WI38 (cell line): Measurements from ENCODE around the gene CREM.

Experiments
- H3K4me3 ChIP-seq: 2 replicates; pipeline ENCODE4 v1.5.1; 2011; ENCODE audit warnings: low read depth, mild to moderate bottlenecking, control low read depth, low read length
- TF ChIP-seq, protein P1 (sequence below): IDR thresholded peaks from 2 replicates; pipeline ENCODE4 v1.5.1; 2012; ENCODE audit warnings: low read depth, mild to moderate bottlenecking, control low read depth, low read length

CREM gene

DNA sequence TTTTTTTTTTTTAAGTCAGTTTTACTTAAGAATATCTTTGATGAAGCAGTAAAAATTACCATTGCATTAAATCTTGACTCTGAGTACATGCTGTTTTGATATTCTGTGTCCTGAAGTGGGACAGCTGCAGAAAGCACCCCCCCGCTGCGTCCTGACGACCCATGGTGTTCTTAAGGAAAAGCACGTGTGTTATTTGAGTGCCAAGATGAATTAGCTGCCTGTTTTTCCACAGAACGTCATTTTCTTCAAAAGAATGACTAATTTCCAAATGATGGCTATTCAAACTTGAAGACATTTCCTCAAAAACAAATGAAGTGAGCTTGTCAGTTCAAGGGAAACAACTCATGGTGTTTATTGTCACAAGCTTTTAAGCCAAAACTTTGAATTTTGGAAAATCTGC lies 45.9 kb downstream of the CREM start:
- no peak overlapping the region for H3K4me3 ChIP-seq
- TF ChIP-seq, protein P1, sequence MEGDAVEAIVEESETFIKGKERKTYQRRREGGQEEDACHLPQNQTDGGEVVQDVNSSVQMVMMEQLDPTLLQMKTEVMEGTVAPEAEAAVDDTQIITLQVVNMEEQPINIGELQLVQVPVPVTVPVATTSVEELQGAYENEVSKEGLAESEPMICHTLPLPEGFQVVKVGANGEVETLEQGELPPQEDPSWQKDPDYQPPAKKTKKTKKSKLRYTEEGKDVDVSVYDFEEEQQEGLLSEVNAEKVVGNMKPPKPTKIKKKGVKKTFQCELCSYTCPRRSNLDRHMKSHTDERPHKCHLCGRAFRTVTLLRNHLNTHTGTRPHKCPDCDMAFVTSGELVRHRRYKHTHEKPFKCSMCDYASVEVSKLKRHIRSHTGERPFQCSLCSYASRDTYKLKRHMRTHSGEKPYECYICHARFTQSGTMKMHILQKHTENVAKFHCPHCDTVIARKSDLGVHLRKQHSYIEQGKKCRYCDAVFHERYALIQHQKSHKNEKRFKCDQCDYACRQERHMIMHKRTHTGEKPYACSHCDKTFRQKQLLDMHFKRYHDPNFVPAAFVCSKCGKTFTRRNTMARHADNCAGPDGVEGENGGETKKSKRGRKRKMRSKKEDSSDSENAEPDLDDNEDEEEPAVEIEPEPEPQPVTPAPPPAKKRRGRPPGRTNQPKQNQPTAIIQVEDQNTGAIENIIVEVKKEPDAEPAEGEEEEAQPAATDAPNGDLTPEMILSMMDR, result no peak

DNA sequence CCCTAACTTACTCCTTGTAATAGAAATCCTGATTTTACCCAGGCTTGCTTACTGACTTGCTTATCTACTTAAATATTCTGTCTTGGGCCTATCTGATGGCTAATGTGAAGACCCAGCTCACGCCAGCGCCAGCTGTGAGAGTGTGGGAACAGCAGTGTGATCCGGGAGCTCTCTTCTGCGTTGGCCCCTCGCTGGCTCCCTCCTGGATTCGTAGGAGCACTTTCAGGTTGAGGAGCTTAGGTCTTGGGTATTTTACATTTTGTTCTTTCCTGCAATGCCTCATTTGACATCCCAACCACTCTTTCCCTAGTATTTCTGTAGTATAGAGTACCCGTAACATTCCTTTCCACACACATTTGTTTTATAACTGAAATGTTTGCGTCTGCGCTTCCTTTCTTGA lies 51.7 kb downstream of the CREM start:
- no peak overlapping the region for H3K4me3 ChIP-seq
- TF ChIP-seq, protein P1, result no peak

GRCh38 chr10:35182631-35183510 lies 56.2 kb downstream of the CREM start:
- TF ChIP-seq, protein P1, result no peak

DNA sequence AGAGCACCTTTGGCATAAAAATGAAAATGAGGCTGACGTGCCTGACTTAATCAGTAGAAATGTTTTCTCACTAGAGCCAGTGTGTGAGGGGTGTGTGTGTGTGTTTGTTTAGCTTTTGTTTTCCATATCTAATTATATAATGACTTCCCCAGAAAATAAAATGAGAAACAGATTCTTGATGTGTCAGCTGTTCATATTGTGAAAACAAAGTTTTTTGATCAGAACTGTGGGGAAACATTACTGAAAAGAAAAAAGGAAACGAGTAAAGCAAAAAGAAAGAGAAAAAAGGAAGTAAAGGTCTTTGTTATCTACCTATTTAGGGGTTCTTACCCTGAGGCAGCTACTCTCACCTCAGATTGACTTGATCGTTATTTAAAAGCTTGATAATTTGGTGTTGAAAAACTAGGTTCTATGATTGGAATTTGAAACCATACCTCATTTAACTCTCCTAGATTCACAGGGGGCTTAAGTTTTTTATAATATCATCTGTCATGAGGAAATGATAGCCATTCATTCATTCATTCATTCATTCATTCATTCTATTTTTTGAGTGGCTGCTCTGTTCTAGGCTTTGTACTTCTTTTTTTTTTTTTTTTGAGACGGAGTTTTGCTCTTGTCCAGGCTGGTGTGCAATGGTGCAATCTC lies 58.0 kb downstream of the CREM start:
- TF ChIP-seq, protein P1, result no peak
- no peak overlapping the region for H3K4me3 ChIP-seq

More at GRCh38 chr10:35182631-35183510, 56.2 kb downstream of the CREM start:
- no peak overlapping the region for H3K4me3 ChIP-seq

- no peak overlapping the region for H3K4me3 ChIP-seq
- TF ChIP-seq, protein P1, result no peak
Observed at GRCh38 chr10:35185260-35186034, 58.8 kb downstream of the CREM start.

DNA sequence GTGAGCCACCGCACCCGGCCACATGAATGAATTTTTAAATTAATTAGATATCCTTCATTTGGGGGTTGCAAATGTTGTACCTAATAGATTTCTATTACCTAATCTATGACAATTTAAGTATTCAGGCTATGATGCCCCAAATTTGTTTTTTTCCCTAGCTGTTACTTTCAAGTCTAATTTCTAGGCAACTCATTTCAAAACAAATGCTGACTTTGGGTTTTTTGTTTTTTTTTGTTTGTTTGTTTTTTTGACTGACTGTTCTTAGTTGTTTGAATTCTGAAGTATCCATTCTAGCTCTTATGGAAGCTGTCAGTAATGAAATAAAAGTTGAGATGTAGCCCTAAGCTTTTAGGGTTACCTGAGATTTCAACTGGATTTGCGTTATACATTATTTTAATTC lies 62.3 kb downstream of the CREM start:
- H3K4me3 ChIP-seq, result no peak overlapping the region
- TF ChIP-seq, protein P1, result no peak
